Nucleus accumbens (tissue), 56 donors: ENCODE data around the gene WNK1.
A peak's percentile ranks its signal among the peaks of the same experiment; 100 is the strongest.
"Not testable (repeated sequence)": the region's sequence is repeated elsewhere in the genome, so short reads cannot be mapped to it uniquely, and the experiment has no call there.

ENCODE experiments used
- DNase-seq, 56 donors: peaks; one replicate each; lab custom pipeline; 2025; lab: John Stamatoyannopoulos, UW

The WNK1 gene

GRCh38 chr12:904010-904414, 151.6 kb downstream of the WNK1 start:
- DNase-seq, result no peak

GRCh38 chr12:905261-906031, 153.1 kb downstream of the WNK1 start:
- DNase-seq, result no peak

- no peak for DNase-seq
These were observed 153.7 kb downstream of the WNK1 start for GRCh38 chr12:906062-906585.

GRCh38 chr12:907413-908185, 155.2 kb downstream of the WNK1 start:
- DNase-seq, result no peak

GRCh38 chr12:909861-910260, 157.5 kb downstream of the WNK1 start:
- no peak for DNase-seq

- DNase-seq, result no peak
These were observed 158.0 kb downstream of the WNK1 start for GRCh38 chr12:910416-910815.

- DNase-seq, result no peak
These were observed 158.9 kb downstream of the WNK1 start for GRCh38 chr12:911191-911826.

- no peak for DNase-seq
These were observed 160.3 kb downstream of the WNK1 start for GRCh38 chr12:912466-913235.

GRCh38 chr12:913919-914698, 161.7 kb downstream of the WNK1 start:
- peak in 1 of 56 donors; percentile 17 for DNase-seq

- DNase-seq, result no peak
These were observed 162.7 kb downstream of the WNK1 start for GRCh38 chr12:915090-915489.

- DNase-seq, result peak in 2 of 56 donors; percentile 3 to 17
These were observed 163.9 kb downstream of the WNK1 start for GRCh38 chr12:916240-916639.

GRCh38 chr12:916712-917445, 164.5 kb downstream of the WNK1 start:
- no peak for DNase-seq

- DNase-seq, result no peak
These were observed 168.3 kb downstream of the WNK1 start for GRCh38 chr12:920676-921075.

GRCh38 chr12:922285-922684, 169.9 kb downstream of the WNK1 start:
- DNase-seq, result no peak

- no peak for DNase-seq
These were observed 174.3 kb downstream of the WNK1 start for GRCh38 chr12:926641-927040.

- no peak for DNase-seq
These were observed 178.7 kb downstream of the WNK1 start for GRCh38 chr12:931060-931459.

- no peak for DNase-seq
These were observed 179.2 kb downstream of the WNK1 start for GRCh38 chr12:931591-931990.

- not testable (repeated sequence) for DNase-seq
These were observed 183.5 kb downstream of the WNK1 start for GRCh38 chr12:935891-936290.
